ENCODE results near the gene NFATC1. TPM values are rescaled to one million over a fixed set of nuclear protein-coding genes. Genes with fewer than 3 reads are reported as not detected.

Gene NFATC1
- total and polyA plus RNA-seq, 9 donors, result 8.4 to 28.3 (median 12.2) TPM

DNA sequence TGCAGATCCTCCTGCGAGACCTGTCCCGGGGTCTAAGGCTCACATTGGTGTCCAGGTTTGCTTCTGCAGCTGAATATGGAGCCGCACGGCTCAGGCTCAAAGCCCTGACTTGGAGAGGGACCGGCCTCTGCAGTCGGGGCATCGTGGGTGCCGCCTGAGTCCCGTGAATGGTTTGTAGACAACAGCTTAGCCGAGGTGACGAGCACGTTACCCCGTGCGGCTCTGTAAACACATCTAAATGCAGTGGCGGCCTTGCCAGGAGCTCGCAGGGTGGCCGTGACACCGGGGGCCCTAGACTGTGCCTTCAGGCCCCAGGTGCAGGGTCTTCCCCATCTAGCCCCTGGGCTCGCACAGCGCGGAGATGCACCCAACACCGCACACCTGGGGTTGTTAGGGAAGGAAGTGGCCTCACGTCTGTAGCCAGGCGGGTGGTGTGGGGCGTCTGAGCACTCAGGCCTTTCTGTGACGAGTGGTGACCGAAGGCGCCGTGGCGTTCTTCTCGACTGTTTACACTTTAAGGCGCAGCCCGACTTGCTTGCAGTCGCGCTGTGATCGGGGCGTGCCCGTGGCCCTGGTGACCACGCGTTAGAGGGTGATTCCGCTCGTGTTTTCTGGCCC lies 91.6 kb downstream of the NFATC1 start:
- H3K9me3 ChIP-seq, result no peaks in the 10 kb centered on the region
- WGBS, 3 donors, result 98% methylated on average over 30 to 42 of the region's 42 CpGs
- no peaks in the 10 kb centered on the region for H3K27me3 ChIP-seq
- H3K4me3 ChIP-seq, result no peak overlapping the region
- peak in 3 of 5 donors; percentile 22 to 33 (median 26) for DNase-seq
- H3K4me1 ChIP-seq (ENCODE audit: insufficient read depth), result peaks cover 9% of the 10 kb centered on the region
- no peak for TF ChIP-seq POLR2A (IDR thresholded peaks at IDR 0.05)
- TF ChIP-seq, protein P1, sequence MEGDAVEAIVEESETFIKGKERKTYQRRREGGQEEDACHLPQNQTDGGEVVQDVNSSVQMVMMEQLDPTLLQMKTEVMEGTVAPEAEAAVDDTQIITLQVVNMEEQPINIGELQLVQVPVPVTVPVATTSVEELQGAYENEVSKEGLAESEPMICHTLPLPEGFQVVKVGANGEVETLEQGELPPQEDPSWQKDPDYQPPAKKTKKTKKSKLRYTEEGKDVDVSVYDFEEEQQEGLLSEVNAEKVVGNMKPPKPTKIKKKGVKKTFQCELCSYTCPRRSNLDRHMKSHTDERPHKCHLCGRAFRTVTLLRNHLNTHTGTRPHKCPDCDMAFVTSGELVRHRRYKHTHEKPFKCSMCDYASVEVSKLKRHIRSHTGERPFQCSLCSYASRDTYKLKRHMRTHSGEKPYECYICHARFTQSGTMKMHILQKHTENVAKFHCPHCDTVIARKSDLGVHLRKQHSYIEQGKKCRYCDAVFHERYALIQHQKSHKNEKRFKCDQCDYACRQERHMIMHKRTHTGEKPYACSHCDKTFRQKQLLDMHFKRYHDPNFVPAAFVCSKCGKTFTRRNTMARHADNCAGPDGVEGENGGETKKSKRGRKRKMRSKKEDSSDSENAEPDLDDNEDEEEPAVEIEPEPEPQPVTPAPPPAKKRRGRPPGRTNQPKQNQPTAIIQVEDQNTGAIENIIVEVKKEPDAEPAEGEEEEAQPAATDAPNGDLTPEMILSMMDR (IDR thresholded peaks at IDR 0.05), result no peak
- TF ChIP-seq EP300 (IDR thresholded peaks at IDR 0.05), result no peak
- H3K36me3 ChIP-seq, result no peaks in the 10 kb centered on the region
- no peak overlapping the region for H3K27ac ChIP-seq
- intact Hi-C loops (cut with DNase I), result loop anchor here in 1 of 4 donors (10.0 kb wide), 1 partner anchor 158 kb away; no protein-coding TSS in a partner anchor

DNA sequence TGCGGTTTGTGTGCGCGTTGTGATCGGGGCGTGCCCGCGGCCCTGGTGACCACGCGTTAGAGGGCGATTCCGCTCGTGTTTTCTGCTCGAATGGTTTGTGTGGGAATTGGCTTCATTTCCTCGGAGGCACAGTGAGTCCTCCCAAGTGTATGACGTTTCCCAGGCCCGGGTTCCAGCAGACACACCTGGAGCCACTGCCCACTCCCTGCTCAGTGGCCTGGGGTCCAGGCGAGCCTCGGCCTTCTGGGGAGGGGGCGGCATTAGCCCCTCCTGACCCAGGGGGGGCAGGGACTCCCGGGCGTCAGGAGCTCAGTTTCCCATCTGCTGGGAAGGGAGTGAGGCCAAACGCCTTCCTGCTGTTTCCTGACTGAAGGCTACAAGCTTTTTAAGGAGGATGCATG lies 92.1 kb downstream of the NFATC1 start:
- peak in 1 of 5 donors; percentile 25 for DNase-seq
- no peak for TF ChIP-seq POLR2A (IDR thresholded peaks at IDR 0.05)
- TF ChIP-seq, protein P1 (IDR thresholded peaks at IDR 0.05), result no peak
- no peak for TF ChIP-seq EP300 (IDR thresholded peaks at IDR 0.05)
- no peaks in the 10 kb centered on the region for H3K27me3 ChIP-seq
- WGBS, 3 donors, result 74 to 82% (median 79%) methylated on average over 22 of the region's 22 CpGs
- no peak overlapping the region for H3K4me3 ChIP-seq
- intact Hi-C loops (cut with DNase I), result loop anchor here in 1 of 4 donors (10.0 kb wide), 1 partner anchor 157 kb away; no protein-coding TSS in a partner anchor
- no peaks in the 10 kb centered on the region for H3K36me3 ChIP-seq
- no peaks in the 10 kb centered on the region for H3K9me3 ChIP-seq
- H3K27ac ChIP-seq, result no peak overlapping the region
- peaks cover 9% of the 10 kb centered on the region for H3K4me1 ChIP-seq (ENCODE audit: insufficient read depth)

DNA sequence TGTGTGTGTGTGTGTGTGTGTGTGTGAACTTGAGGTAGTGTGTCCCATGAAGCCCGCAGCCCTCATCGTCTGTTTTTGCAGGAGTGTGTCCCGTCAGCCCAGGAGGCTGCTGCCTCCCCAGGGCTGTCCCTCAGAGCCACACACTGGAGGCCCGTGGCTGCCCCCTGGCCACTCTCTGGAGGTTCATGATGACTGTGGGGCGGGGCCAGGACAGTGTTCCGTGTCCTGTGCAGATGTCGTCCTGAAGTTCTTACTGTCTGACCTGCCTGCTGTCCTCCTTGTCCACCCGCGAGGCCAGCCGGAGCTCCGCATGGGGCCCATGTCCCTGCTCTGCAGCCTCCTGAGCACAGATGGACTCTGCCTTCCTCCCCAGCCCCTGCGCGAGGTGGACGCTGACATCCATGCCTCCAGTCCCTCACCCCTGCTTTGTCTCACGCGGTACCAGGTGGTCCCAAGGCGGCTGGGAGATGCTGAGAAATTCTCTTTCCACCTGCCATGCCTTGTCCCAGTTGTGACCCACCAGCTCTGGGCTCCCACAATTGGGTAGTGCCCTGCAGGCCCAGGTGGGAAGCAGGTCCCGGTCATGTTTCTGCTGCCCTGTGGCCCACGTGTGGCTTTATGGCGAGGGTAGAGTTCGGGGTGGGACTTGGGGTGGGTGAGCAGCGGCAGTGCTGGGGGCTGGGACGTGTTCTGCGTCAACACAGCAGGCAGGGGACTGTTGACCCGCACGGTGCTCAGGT lies 92.8 kb downstream of the NFATC1 start:
- intact Hi-C loops (cut with DNase I), result loop anchor here in 1 of 4 donors (10.0 kb wide), 1 partner anchor 156 kb away; no protein-coding TSS in a partner anchor
- Histone ChIP-seq H3K4me1 (ENCODE audit: insufficient read depth) (peaks cover 9% of the 10 kb centered on the region), H3K36me3 (no peaks in the 10 kb centered on the region), H3K9me3 (no peaks in the 10 kb centered on the region), H3K4me3 (no peak overlapping the region), H3K27me3 (no peaks in the 10 kb centered on the region), H3K27ac (no peak overlapping the region)
- 91 to 92% (median 91%) methylated on average over 26 of the region's 26 CpGs for WGBS, 3 donors
- peak in 3 of 5 donors; percentile 7 to 24 (median 15) for DNase-seq
- TF ChIP-seq, protein P1 (IDR thresholded peaks at IDR 0.05), result no peak
- TF ChIP-seq POLR2A (IDR thresholded peaks at IDR 0.05) (no peak), EP300 (IDR thresholded peaks at IDR 0.05) (no peak)

DNA sequence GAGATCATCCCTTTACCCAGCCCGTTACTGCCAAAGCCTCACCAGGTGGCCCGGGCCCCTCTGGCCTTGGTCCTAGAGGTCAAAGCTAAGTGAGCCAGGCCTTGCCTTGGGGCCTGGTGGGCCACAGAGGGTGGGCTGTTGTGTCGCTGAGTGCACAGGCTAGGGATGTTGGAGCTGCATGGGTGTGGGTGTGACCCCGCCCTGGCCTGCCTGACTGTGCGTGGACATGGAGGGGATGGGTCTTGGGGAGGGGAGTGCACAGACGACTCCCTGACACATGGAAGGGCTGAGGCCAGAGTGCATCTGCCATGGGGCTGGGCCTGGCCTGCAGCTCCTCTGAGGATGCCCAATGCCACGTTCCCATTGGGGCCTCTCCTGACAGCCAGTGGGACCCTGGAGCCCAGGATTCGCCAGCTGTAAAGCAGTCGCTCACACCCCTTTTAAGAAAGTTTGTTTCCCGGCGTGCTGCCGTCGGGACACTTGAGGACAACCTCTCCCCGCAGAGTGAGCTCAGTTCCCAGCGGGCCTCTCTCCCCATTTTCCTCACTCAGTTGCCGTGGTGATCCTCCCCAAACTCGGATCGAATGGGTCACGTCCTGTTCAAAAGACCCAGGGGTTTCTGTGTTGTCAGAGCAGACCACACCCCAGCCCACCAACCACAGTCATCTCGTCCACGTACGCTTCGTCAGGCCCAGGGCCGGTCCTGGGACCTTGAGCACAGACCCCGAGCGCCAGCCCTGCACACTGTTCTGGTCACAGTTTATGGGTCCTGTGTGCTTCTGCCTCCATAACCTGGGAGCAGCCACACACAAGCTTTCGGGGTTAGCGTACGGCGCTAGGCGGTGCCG lies 93.5 kb downstream of the NFATC1 start:
- DNase-seq, result peak in 3 of 5 donors; percentile 13 to 25 (median 16)
- Histone ChIP-seq H3K27me3 (no peaks in the 10 kb centered on the region), H3K36me3 (no peaks in the 10 kb centered on the region), H3K27ac (no peak overlapping the region), H3K9me3 (no peaks in the 10 kb centered on the region), H3K4me3 (no peak overlapping the region), H3K4me1 (ENCODE audit: insufficient read depth) (peaks cover 9% of the 10 kb centered on the region)
- TF ChIP-seq EP300 (IDR thresholded peaks at IDR 0.05), result no peak
- no peak for TF ChIP-seq POLR2A (IDR thresholded peaks at IDR 0.05)
- TF ChIP-seq, protein P1 (IDR thresholded peaks at IDR 0.05), result no peak
- intact Hi-C loops (cut with DNase I), result loop anchor here in 1 of 4 donors (10.0 kb wide), 1 partner anchor 156 kb away; no protein-coding TSS in a partner anchor
- 94 to 97% (median 94%) methylated on average over 32 of the region's 32 CpGs for WGBS, 3 donors

Data from ovary (tissue), 9 donors.